SU-DHL-6 (cell line): ENCODE results near the gene ACRV1.

Experiments used
- H2AFZ ChIP-seq: fragments of 200-600 bp; sonication (generic); 2 replicates; pipeline ENCODE4 v1.6.1; 2014; ENCODE audit warnings: low read depth, mild to moderate bottlenecking, moderate library complexity, mixed read lengths, antibody characterized with exemption, low read length; ENCODE audit not compliant: severe bottlenecking
- H3F3A ChIP-seq: fragments of 200-600 bp; shearing (Covaris generic); 2 replicates; pipeline ENCODE4 v1.6.0; 2016; ENCODE audit warnings: antibody characterized with exemption, mild to moderate bottlenecking; ENCODE audit not compliant: insufficient read depth
- H3K27ac ChIP-seq: fragments of 200-600 bp; sonication (generic); 2 replicates; pipeline ENCODE4 v1.5.1; 2016; ENCODE audit warnings: low read depth, mild to moderate bottlenecking, low read length, moderate library complexity, mixed read lengths
- H3K27me3 ChIP-seq: fragments of 200-600 bp; sonication (generic), shearing (Covaris generic); 2 replicates; pipeline ENCODE4 v1.6.0; 2014; ENCODE audit warnings: mild to moderate bottlenecking, low read length
- H3K36me3 ChIP-seq: fragments of 200-600 bp; sonication (generic); 2 replicates; pipeline ENCODE4 v1.6.1; 2014; ENCODE audit warnings: mild to moderate bottlenecking, low read length, mixed read lengths
- H3K4me2 ChIP-seq: fragments of 300-600, 200-600 bp; shearing (Covaris generic), sonication (generic); 2 replicates; pipeline ENCODE4 v1.6.0; 2014; ENCODE audit warnings: low read length, low read depth, mild to moderate bottlenecking; ENCODE audit not compliant: poor library complexity, severe bottlenecking
- H3K4me3 ChIP-seq: fragments of 200-600 bp; sonication (generic); 2 replicates; pipeline ENCODE4 v1.5.1; 2014; ENCODE audit warnings: antibody characterized with exemption, low read length, mild to moderate bottlenecking, mixed read lengths; ENCODE audit not compliant: insufficient read depth, poor library complexity, severe bottlenecking
- H3K79me2 ChIP-seq: fragments of 200-600 bp; sonication (generic); 2 replicates; pipeline ENCODE4 v1.6.1; 2014; ENCODE audit warnings: mild to moderate bottlenecking, low read length, moderate library complexity; ENCODE audit not compliant: insufficient read depth
- H3K9ac ChIP-seq: fragments of 200-600 bp; sonication (generic); 2 replicates; pipeline ENCODE4 v1.7.0; 2014; ENCODE audit warnings: mild to moderate bottlenecking, low read length
- H3K9me2 ChIP-seq: fragments of 200-600 bp; sonication (generic); replicated peaks from 2 replicates; pipeline ENCODE4 v1.6.1; 2014; ENCODE audit warnings: low read length; ENCODE audit not compliant: insufficient read depth
- H3K9me3 ChIP-seq: fragments of 200-600 bp; sonication (generic); 2 replicates; pipeline ENCODE4 v1.6.1; 2014; ENCODE audit warnings: low read length, mixed read lengths; ENCODE audit not compliant: insufficient read depth
- H4K20me1 ChIP-seq: fragments of 200-600 bp; sonication (generic); 2 replicates; pipeline ENCODE4 v1.6.1; 2014; ENCODE audit warnings: low read depth, mild to moderate bottlenecking, antibody characterized with exemption, low read length, moderate library complexity, mixed read lengths
- EZH2phosphoT487 ChIP-seq: fragments of 200-600 bp; sonication (generic), shearing (Covaris generic); conservative IDR thresholded peaks from 2 replicates; pipeline ENCODE4 v1.6.1; 2018; ENCODE audit warnings: mild to moderate bottlenecking, antibody characterized with exemption, low read length, moderate library complexity, mixed read lengths
- TF ChIP-seq, protein P1 (sequence below): fragments of 200-600 bp; sonication (generic); IDR thresholded peaks from one replicate; pipeline ENCODE4 v1.5.1; 2017; ENCODE audit warnings: antibody characterized with exemption, mild to moderate bottlenecking, low read length, moderate library complexity; ENCODE audit not compliant: insufficient read depth, poor library complexity, severe bottlenecking

Gene ACRV1

DNA sequence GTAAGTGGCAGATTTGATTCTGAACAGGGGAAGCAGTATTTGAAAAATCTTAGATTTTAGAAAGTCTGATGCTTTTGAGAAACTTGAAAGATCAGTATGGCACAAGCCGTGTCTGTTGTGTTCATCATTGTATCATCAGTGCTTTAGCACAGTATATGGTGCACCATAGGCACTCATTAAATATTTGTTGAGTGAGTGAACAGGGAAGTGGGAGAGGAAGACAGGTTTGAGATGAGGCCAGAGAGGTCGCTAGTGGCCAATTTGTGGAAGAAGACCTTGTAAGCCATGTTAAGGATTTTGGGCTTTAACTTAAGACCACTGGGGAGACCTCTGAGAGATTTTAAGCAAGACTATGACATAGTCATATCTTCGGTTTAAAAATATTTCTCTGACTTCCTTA lies 42.8 kb downstream of the ACRV1 start:
- Histone ChIP-seq H3K36me3 (peaks cover 15% of the 10 kb centered on the region; the same call in 1 of the 2 replicates), H3K9me3 (no peaks in the 10 kb centered on the region), H3K27ac (no peak overlapping the region), H3K4me2 (no peak overlapping the region), H3K27me3 (no peaks in the 10 kb centered on the region), H3K9ac (no peak overlapping the region), H3K9me2 (no peaks in the 10 kb centered on the region), H3F3A (no peaks in the 10 kb centered on the region), H3K4me3 (no peak overlapping the region), H2AFZ (no peak overlapping the region), H3K79me2 (peaks cover 4% of the 10 kb centered on the region; the same call in 1 of the 2 replicates), H4K20me1 (no peaks in the 10 kb centered on the region)
- TF ChIP-seq EZH2phosphoT487, result no peak
- TF ChIP-seq, protein P1, sequence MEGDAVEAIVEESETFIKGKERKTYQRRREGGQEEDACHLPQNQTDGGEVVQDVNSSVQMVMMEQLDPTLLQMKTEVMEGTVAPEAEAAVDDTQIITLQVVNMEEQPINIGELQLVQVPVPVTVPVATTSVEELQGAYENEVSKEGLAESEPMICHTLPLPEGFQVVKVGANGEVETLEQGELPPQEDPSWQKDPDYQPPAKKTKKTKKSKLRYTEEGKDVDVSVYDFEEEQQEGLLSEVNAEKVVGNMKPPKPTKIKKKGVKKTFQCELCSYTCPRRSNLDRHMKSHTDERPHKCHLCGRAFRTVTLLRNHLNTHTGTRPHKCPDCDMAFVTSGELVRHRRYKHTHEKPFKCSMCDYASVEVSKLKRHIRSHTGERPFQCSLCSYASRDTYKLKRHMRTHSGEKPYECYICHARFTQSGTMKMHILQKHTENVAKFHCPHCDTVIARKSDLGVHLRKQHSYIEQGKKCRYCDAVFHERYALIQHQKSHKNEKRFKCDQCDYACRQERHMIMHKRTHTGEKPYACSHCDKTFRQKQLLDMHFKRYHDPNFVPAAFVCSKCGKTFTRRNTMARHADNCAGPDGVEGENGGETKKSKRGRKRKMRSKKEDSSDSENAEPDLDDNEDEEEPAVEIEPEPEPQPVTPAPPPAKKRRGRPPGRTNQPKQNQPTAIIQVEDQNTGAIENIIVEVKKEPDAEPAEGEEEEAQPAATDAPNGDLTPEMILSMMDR, result no peak

GRCh38 chr11:125627236-125627910 lies 53.3 kb downstream of the ACRV1 start:
- H4K20me1 ChIP-seq, result no peaks in the 10 kb centered on the region
- H3K27me3 ChIP-seq, result no peaks in the 10 kb centered on the region
- H3K9me3 ChIP-seq, result no peaks in the 10 kb centered on the region
- no peak overlapping the region for H3K27ac ChIP-seq
- peak overlapping the region; percentile 89 for H3K9ac ChIP-seq
- peak overlapping the region; percentile 90 for H3K4me2 ChIP-seq
- peak overlapping the region; percentile 83 for H3K4me3 ChIP-seq
- peaks cover 33% of the 10 kb centered on the region for H3K79me2 ChIP-seq
- TF ChIP-seq EZH2phosphoT487, result no peak
- no peaks in the 10 kb centered on the region for H3K9me2 ChIP-seq
- peaks cover 5% of the 10 kb centered on the region; the same call in 1 of the 2 replicates for H3F3A ChIP-seq
- H2AFZ ChIP-seq, result no peak overlapping the region
- peaks cover 5% of the 10 kb centered on the region; the same call in 1 of the 2 replicates for H3K36me3 ChIP-seq

GRCh38 chr11:125626288-125626950 lies 54.2 kb downstream of the ACRV1 start:
- Histone ChIP-seq H3K9me3 (no peaks in the 10 kb centered on the region), H2AFZ (peak overlapping the region; percentile 29), H3F3A (peaks cover 5% of the 10 kb centered on the region; the same call in 1 of the 2 replicates), H4K20me1 (no peaks in the 10 kb centered on the region), H3K9me2 (no peaks in the 10 kb centered on the region), H3K9ac (peak overlapping the region; percentile 89), H3K27me3 (no peaks in the 10 kb centered on the region), H3K4me3 (peak overlapping the region; percentile 83), H3K27ac (peak overlapping the region; percentile 90), H3K36me3 (peaks cover 5% of the 10 kb centered on the region; the same call in 1 of the 2 replicates), H3K4me2 (peak overlapping the region; percentile 90), H3K79me2 (peaks cover 33% of the 10 kb centered on the region)
- TF ChIP-seq EZH2phosphoT487, result no peak
- TF ChIP-seq, protein P1, result peak; percentile 17
